ENCODE results near the gene PNMA8A. TPM values are rescaled to one million over a fixed set of nuclear protein-coding genes. Genes with fewer than 3 reads are reported as not detected.

The PNMA8A gene
- total RNA-seq, 2 experiments from 2014 or later: not detected

GRCh38 chr19:46491975-46492682 is 20.8 kb upstream of the PNMA8A start:
- no peaks in the 10 kb centered on the region for H3K36me3 Mint-ChIP-seq (ENCODE audit: low read depth)
- intact Hi-C loops (cut with DNase I, micrococcal nuclease): no loop called here
- CTCF ChIA-PET: no interaction called here

GRCh38 chr19:46490774-46491173 is 19.4 kb upstream of the PNMA8A start:
- peaks cover 66% of the 10 kb centered on the region for H3K27me3 Mint-ChIP-seq
- no peak for DNase-seq
- CTCF ChIA-PET: interaction anchor here (1.3 to 1.7 kb wide), 2 partner anchors 91 to 96 kb away, joined by 4 to 11 read pairs; no protein-coding TSS in a partner anchor

More at GRCh38 chr19:46491975-46492682, 20.8 kb upstream of the PNMA8A start:
- POLR2A ChIA-PET: no interaction called here
- Mint-ChIP-seq H3K9me3 (ENCODE audit: low read depth) (no peaks in the 10 kb centered on the region), H3K27me3 (peaks cover 57% of the 10 kb centered on the region), H3K4me1 (peaks cover 19% of the 10 kb centered on the region), H3K4me3 (no peak overlapping the region), H3K27ac (no peak overlapping the region)
- DNase-seq (peak; percentile 16), ATAC-seq (no peak)

GRCh38 chr19:46489445-46490272 is 18.3 kb upstream of the PNMA8A start:
- Mint-ChIP-seq H3K4me3 (no peak overlapping the region), H3K27me3 (peaks cover 67% of the 10 kb centered on the region), H3K27ac (no peak overlapping the region), H3K4me1 (peaks cover 18% of the 10 kb centered on the region), H3K9me3 (ENCODE audit: low read depth) (no peaks in the 10 kb centered on the region), H3K36me3 (ENCODE audit: low read depth) (no peaks in the 10 kb centered on the region)
- peak; percentile 42 for DNase-seq
- ChIA-PET POLR2A (no interaction called here), CTCF (interaction anchor here (0.7 to 2.9 kb wide), 8 partner anchors 12 to 94 kb away, joined by 3 to 19 read pairs (median 4); partner anchors contain the start of gene CCDC8)
- intact Hi-C loops (cut with DNase I, micrococcal nuclease): loop anchor here in 1 of 2 experiments (5.0 kb wide), 1 partner anchor 412 kb away; no protein-coding TSS in a partner anchor
- no peak for ATAC-seq

More at GRCh38 chr19:46490774-46491173, 19.4 kb upstream of the PNMA8A start:
- peaks cover 19% of the 10 kb centered on the region for H3K4me1 Mint-ChIP-seq
- no peak overlapping the region for H3K4me3 Mint-ChIP-seq
- no peaks in the 10 kb centered on the region for H3K36me3 Mint-ChIP-seq (ENCODE audit: low read depth)
- no peak for ATAC-seq
- no peak overlapping the region for H3K27ac Mint-ChIP-seq
- POLR2A ChIA-PET: no interaction called here
- intact Hi-C loops (cut with DNase I, micrococcal nuclease): no loop called here
- no peaks in the 10 kb centered on the region for H3K9me3 Mint-ChIP-seq (ENCODE audit: low read depth)

GRCh38 chr19:46488551-46488950 is 17.2 kb upstream of the PNMA8A start:
- intact Hi-C loops (cut with DNase I, micrococcal nuclease): loop anchor here in 1 of 2 experiments (1.0 to 5.0 kb wide), 4 partner anchors 86 to 411 kb away; no protein-coding TSS in a partner anchor
- ChIA-PET POLR2A (interaction anchor here (0.6 kb wide), 1 partner anchor 83 kb away, joined by 3 read pairs; no protein-coding TSS in a partner anchor), CTCF (interaction anchor here (0.5 to 2.9 kb wide), 11 partner anchors 14 to 595 kb away, joined by 3 to 19 read pairs (median 3); no protein-coding TSS in a partner anchor)
- Mint-ChIP-seq H3K4me3 (no peak overlapping the region), H3K4me1 (peaks cover 13% of the 10 kb centered on the region), H3K9me3 (ENCODE audit: low read depth) (no peaks in the 10 kb centered on the region), H3K27ac (no peak overlapping the region), H3K36me3 (ENCODE audit: low read depth) (no peaks in the 10 kb centered on the region), H3K27me3 (peaks cover 61% of the 10 kb centered on the region)
- peak; percentile 19 for DNase-seq
- ATAC-seq: no peak

GRCh38 chr19:46487802-46488445 is 16.6 kb upstream of the PNMA8A start:
- Mint-ChIP-seq H3K27me3 (peaks cover 61% of the 10 kb centered on the region), H3K9me3 (ENCODE audit: low read depth) (no peaks in the 10 kb centered on the region), H3K27ac (no peak overlapping the region), H3K4me1 (peaks cover 11% of the 10 kb centered on the region), H3K4me3 (no peak overlapping the region), H3K36me3 (ENCODE audit: low read depth) (no peaks in the 10 kb centered on the region)
- intact Hi-C loops (cut with DNase I, micrococcal nuclease): loop anchor here (1.0 to 5.0 kb wide), 6 partner anchors 86 to 411 kb away; no protein-coding TSS in a partner anchor
- ChIA-PET CTCF (interaction anchor here (0.6 to 2.9 kb wide), 19 partner anchors 11 to 737 kb away, joined by 3 to 19 read pairs (median 3); no protein-coding TSS in a partner anchor), POLR2A (interaction anchor here (0.6 kb wide), 2 partner anchors 83 to 169 kb away, joined by 3 to 7 read pairs; no protein-coding TSS in a partner anchor)
- ATAC-seq (peak; percentile 68), DNase-seq (peak; percentile 86)

- H3K36me3 Mint-ChIP-seq (ENCODE audit: low read depth): no peaks in the 10 kb centered on the region
- H3K4me1 Mint-ChIP-seq: peaks cover 9% of the 10 kb centered on the region
- ChIA-PET POLR2A (no interaction called here), CTCF (interaction anchor here (0.6 to 2.9 kb wide), 15 partner anchors 10 to 736 kb away, joined by 3 to 19 read pairs (median 3); no protein-coding TSS in a partner anchor)
- ATAC-seq: no peak
- DNase-seq: no peak
- H3K27ac Mint-ChIP-seq: no peak overlapping the region
- intact Hi-C loops (cut with DNase I, micrococcal nuclease): loop anchor here (1.0 to 5.0 kb wide), 4 partner anchors 85 to 410 kb away; no protein-coding TSS in a partner anchor
- no peaks in the 10 kb centered on the region for H3K9me3 Mint-ChIP-seq (ENCODE audit: low read depth)
- H3K27me3 Mint-ChIP-seq: peaks cover 64% of the 10 kb centered on the region
- no peak overlapping the region for H3K4me3 Mint-ChIP-seq
These were observed 15.9 kb upstream of the PNMA8A start for GRCh38 chr19:46487178-46487801.

GRCh38 chr19:46486358-46486757 is 15.0 kb upstream of the PNMA8A start:
- ChIA-PET CTCF (no interaction called here), POLR2A (no interaction called here)
- H3K27ac Mint-ChIP-seq: no peak overlapping the region
- peaks cover 9% of the 10 kb centered on the region for H3K4me1 Mint-ChIP-seq
- no peak for ATAC-seq
- no peaks in the 10 kb centered on the region for H3K36me3 Mint-ChIP-seq (ENCODE audit: low read depth)
- DNase-seq: no peak
- H3K9me3 Mint-ChIP-seq (ENCODE audit: low read depth): no peaks in the 10 kb centered on the region
- peaks cover 63% of the 10 kb centered on the region for H3K27me3 Mint-ChIP-seq
- H3K4me3 Mint-ChIP-seq: no peak overlapping the region
- intact Hi-C loops (cut with DNase I, micrococcal nuclease): loop anchor here (2.0 to 5.0 kb wide), 3 partner anchors 92 to 409 kb away; no protein-coding TSS in a partner anchor

- Mint-ChIP-seq H3K27ac (no peak overlapping the region), H3K4me1 (peaks cover 9% of the 10 kb centered on the region), H3K4me3 (no peak overlapping the region), H3K27me3 (peaks cover 55% of the 10 kb centered on the region), H3K36me3 (ENCODE audit: low read depth) (no peaks in the 10 kb centered on the region), H3K9me3 (ENCODE audit: low read depth) (no peaks in the 10 kb centered on the region)
- POLR2A ChIA-PET: no interaction called here
- no peak for ATAC-seq
- CTCF ChIA-PET: interaction anchor here (0.5 to 2.0 kb wide), 8 partner anchors 55 to 833 kb away, joined by 3 to 12 read pairs (median 4); no protein-coding TSS in a partner anchor
- DNase-seq: no peak
- intact Hi-C loops (cut with DNase I, micrococcal nuclease): loop anchor here in 1 of 2 experiments (5.0 kb wide), 1 partner anchor 407 kb away; no protein-coding TSS in a partner anchor
These were observed 13.3 kb upstream of the PNMA8A start for GRCh38 chr19:46484656-46485055.

- ChIA-PET POLR2A (no interaction called here), CTCF (interaction anchor here (0.7 to 2.0 kb wide), 4 partner anchors 9 to 88 kb away, joined by 3 to 12 read pairs (median 4); no protein-coding TSS in a partner anchor)
- Mint-ChIP-seq H3K4me3 (no peak overlapping the region), H3K36me3 (ENCODE audit: low read depth) (no peaks in the 10 kb centered on the region), H3K9me3 (ENCODE audit: low read depth) (no peaks in the 10 kb centered on the region), H3K27me3 (peaks cover 44% of the 10 kb centered on the region), H3K4me1 (peaks cover 8% of the 10 kb centered on the region), H3K27ac (no peak overlapping the region)
- ATAC-seq (no peak), DNase-seq (no peak)
- intact Hi-C loops (cut with DNase I, micrococcal nuclease): no loop called here
These were observed 11.3 kb upstream of the PNMA8A start for GRCh38 chr19:46482631-46483030.

GRCh38 chr19:46481947-46482346 is 10.6 kb upstream of the PNMA8A start:
- POLR2A ChIA-PET: no interaction called here
- no peak overlapping the region for H3K27ac Mint-ChIP-seq
- peaks cover 5% of the 10 kb centered on the region for H3K4me1 Mint-ChIP-seq
- no peak overlapping the region for H3K4me3 Mint-ChIP-seq
- no peaks in the 10 kb centered on the region for H3K9me3 Mint-ChIP-seq (ENCODE audit: low read depth)
- DNase-seq: no peak
- peaks cover 40% of the 10 kb centered on the region for H3K27me3 Mint-ChIP-seq
- H3K36me3 Mint-ChIP-seq (ENCODE audit: low read depth): no peaks in the 10 kb centered on the region
- CTCF ChIA-PET: interaction anchor here (0.7 to 1.7 kb wide), 2 partner anchors 46 to 86 kb away, joined by 4 to 6 read pairs; no protein-coding TSS in a partner anchor
- intact Hi-C loops (cut with DNase I, micrococcal nuclease): no loop called here
- no peak for ATAC-seq

Data from activated CD4-positive, alpha-beta T cell treated with anti-CD3 and anti-CD28 coated beads for 36 hours (primary cell).